ENCODE data around the gene FGF2. TPM values are rescaled to one million over a fixed set of nuclear protein-coding genes. Genes with fewer than 3 reads are reported as not detected.

The FGF2 gene
- total RNA-seq, 1 experiment from 2014 or later: 4.1 TPM

- DNase-seq: no peak
- Histone ChIP-seq H3K9me3 (ENCODE audit: low read length) (no peaks in the 10 kb centered on the region), H2AFZ (ENCODE audit: low read length) (no peak overlapping the region), H4K20me1 (ENCODE audit: low read length) (no peaks in the 10 kb centered on the region), H3K4me2 (ENCODE audit: low read length) (no peak overlapping the region), H3K79me2 (ENCODE audit: low read length) (no peaks in the 10 kb centered on the region), H3K9ac (ENCODE audit: low read length) (no peak overlapping the region), H3K9me2 (replicated peaks; ENCODE audit: low read length) (no peaks in the 10 kb centered on the region), H3K36me3 (ENCODE audit: low read depth, low read length) (no peaks in the 10 kb centered on the region), H3K27me3 (ENCODE audit: low read length) (no peaks in the 10 kb centered on the region), H3F3A (ENCODE audit: low read length, unreplicated experiment) (no peaks in the 10 kb centered on the region), H3K4me1 (ENCODE audit: insufficient read depth, low read length) (no peaks in the 10 kb centered on the region), H3K27ac (ENCODE audit: low read length) (no peak overlapping the region), H3K4me3 (ENCODE audit: low read length) (no peak overlapping the region)
- intact Hi-C loops (cut with micrococcal nuclease): no loop called here
- ATAC-seq: no peak
- ChIA-PET CTCF (no interaction called here), POLR2A (ENCODE audit: unreplicated experiment) (no interaction called here)
- BruUV-seq (replicated peaks): no TSS peak
- no peak for TF ChIP-seq EZH2phosphoT487 (IDR thresholded peaks at IDR 0.05; ENCODE audit: borderline replicate concordance, low read length)
- no peak for TF ChIP-seq CTCF (conservative IDR thresholded peaks at IDR 0.05; ENCODE audit: low read depth, low read length)
- TF ChIP-seq EZH2 (IDR thresholded peaks at IDR 0.05; ENCODE audit: low read length, unreplicated experiment): no peak
Measured at GRCh38 chr4:122851568-122851967, 24.9 kb downstream of the FGF2 start.

DNA sequence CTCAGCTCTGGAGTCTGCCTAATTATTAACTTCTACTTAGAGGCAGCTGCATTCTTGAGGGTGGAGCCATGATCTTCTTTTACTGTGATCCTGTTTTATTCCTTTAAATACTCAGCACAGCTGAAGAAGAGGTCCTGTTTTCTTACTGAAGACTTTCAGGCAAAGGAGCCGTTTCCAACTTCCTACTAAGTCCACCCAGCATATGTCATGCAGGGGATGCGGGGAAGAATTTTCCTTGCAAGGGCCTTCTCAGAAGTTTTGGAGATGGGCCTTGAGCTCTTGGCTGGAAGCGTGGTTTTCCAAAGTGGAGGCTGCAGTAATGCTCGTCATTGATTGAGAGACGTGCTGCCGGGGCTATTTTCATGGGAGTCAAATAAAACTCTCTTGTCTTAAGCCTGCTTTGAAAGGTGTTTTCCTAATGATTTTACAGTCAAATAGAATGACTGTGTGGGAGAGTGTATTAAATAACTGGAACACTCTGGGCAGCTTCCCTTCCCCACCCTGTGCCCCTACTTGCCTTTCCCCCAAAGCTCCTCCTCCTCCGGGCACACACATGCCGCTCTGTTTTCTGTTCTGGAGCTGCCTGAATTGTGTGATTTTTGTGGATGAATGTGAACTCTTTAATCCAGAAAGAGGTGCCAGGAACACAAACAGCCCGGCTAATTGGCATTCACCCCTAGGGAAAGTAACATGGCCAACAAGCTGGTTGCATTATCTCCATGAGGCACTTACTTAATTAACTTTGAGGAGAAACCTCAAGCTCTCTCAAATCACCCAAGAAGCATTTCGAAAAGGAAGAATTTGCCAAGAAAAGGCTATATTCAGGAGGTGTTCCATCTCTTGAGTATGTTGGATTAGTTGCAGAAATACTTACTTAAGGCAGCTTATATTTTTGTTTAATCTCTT, 28.1 kb downstream of the FGF2 start:
- no peak overlapping the region for H3K9ac ChIP-seq (ENCODE audit: low read length)
- ChIA-PET POLR2A (ENCODE audit: unreplicated experiment) (no interaction called here), CTCF (no interaction called here)
- no peak overlapping the region for H2AFZ ChIP-seq (ENCODE audit: low read length)
- H3K9me2 ChIP-seq (replicated peaks; ENCODE audit: low read length): no peaks in the 10 kb centered on the region
- ATAC-seq (no peak), DNase-seq (no peak)
- H3K4me3 ChIP-seq (ENCODE audit: low read length): no peak overlapping the region
- no peaks in the 10 kb centered on the region for H3F3A ChIP-seq (ENCODE audit: low read length, unreplicated experiment)
- no TSS peak for BruUV-seq (replicated peaks)
- no peaks in the 10 kb centered on the region for H3K79me2 ChIP-seq (ENCODE audit: low read length)
- no peak overlapping the region for H3K4me2 ChIP-seq (ENCODE audit: low read length)
- no peaks in the 10 kb centered on the region for H3K27me3 ChIP-seq (ENCODE audit: low read length)
- no peaks in the 10 kb centered on the region for H3K9me3 ChIP-seq (ENCODE audit: low read length)
- H3K27ac ChIP-seq (ENCODE audit: low read length): no peak overlapping the region
- intact Hi-C loops (cut with micrococcal nuclease): no loop called here
- H4K20me1 ChIP-seq (ENCODE audit: low read length): no peaks in the 10 kb centered on the region
- no peaks in the 10 kb centered on the region for H3K4me1 ChIP-seq (ENCODE audit: insufficient read depth, low read length)
- TF ChIP-seq EZH2phosphoT487 (IDR thresholded peaks at IDR 0.05; ENCODE audit: borderline replicate concordance, low read length): no peak
- TF ChIP-seq EZH2 (IDR thresholded peaks at IDR 0.05; ENCODE audit: low read length, unreplicated experiment): no peak
- no peaks in the 10 kb centered on the region for H3K36me3 ChIP-seq (ENCODE audit: low read depth, low read length)

- intact Hi-C loops (cut with micrococcal nuclease): no loop called here
- no peaks in the 10 kb centered on the region for H3K9me2 ChIP-seq (replicated peaks; ENCODE audit: low read length)
- no TSS peak for BruUV-seq (replicated peaks)
- H3K27ac ChIP-seq (ENCODE audit: low read length): no peak overlapping the region
- ChIA-PET POLR2A (ENCODE audit: unreplicated experiment) (no interaction called here), CTCF (no interaction called here)
- DNase-seq: no peak
- no peak for TF ChIP-seq EZH2phosphoT487 (IDR thresholded peaks at IDR 0.05; ENCODE audit: borderline replicate concordance, low read length)
- no peak for TF ChIP-seq CTCF (conservative IDR thresholded peaks at IDR 0.05; ENCODE audit: low read depth, low read length)
- no peak for TF ChIP-seq EZH2 (IDR thresholded peaks at IDR 0.05; ENCODE audit: low read length, unreplicated experiment)
- H3K4me2 ChIP-seq (ENCODE audit: low read length): no peak overlapping the region
- H3K79me2 ChIP-seq (ENCODE audit: low read length): no peaks in the 10 kb centered on the region
- H3K9me3 ChIP-seq (ENCODE audit: low read length): no peaks in the 10 kb centered on the region
- H3K27me3 ChIP-seq (ENCODE audit: low read length): no peaks in the 10 kb centered on the region
- no peaks in the 10 kb centered on the region for H3F3A ChIP-seq (ENCODE audit: low read length, unreplicated experiment)
- no peaks in the 10 kb centered on the region for H3K36me3 ChIP-seq (ENCODE audit: low read depth, low read length)
- no peak for ATAC-seq
- no peaks in the 10 kb centered on the region for H3K4me1 ChIP-seq (ENCODE audit: insufficient read depth, low read length)
- H2AFZ ChIP-seq (ENCODE audit: low read length): no peak overlapping the region
- H3K4me3 ChIP-seq (ENCODE audit: low read length): no peak overlapping the region
- no peaks in the 10 kb centered on the region for H4K20me1 ChIP-seq (ENCODE audit: low read length)
- H3K9ac ChIP-seq (ENCODE audit: low read length): no peak overlapping the region
Measured at GRCh38 chr4:122855353-122855890, 28.8 kb downstream of the FGF2 start.
